ENCODE measurements around the gene ZYG11A. TPM values are rescaled to one million over a fixed set of nuclear protein-coding genes. Genes with fewer than 3 reads are reported as not detected.
A peak's percentile ranks its signal among the peaks of the same experiment; 100 is the strongest.

ZYG11A gene
- total and polyA plus RNA-seq, 2 experiments from 2014 or later = 0.04 TPM; not detected in 1

DNA sequence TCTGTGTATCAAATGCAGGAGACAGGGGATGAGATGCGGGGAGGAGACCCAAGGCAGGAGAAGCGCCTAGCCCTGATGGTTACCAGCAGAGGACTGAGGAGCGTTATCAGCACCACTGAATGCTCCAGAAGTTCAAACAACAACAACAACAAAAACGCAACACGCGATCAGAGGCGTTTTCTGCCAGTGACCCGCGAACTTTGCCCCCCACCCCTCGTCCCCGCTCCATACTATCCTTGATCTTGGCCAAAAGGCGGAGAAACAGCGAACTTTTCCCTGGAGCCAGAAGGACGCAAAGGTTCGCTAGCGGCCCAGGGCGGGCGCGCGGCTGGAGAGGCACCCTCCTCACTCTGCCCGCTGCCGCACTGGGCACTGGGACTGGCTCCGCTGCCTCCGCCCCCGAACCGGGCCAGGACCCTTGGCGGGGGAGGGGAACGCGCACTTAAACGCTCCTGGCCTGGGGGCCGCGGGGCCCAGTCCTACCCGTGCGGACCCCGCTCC, 78.3 kb downstream of the ZYG11A start:
- H3K9me3 ChIP-seq (ENCODE audit: low read depth) = no peaks in the 10 kb centered on the region
- H4K20me1 ChIP-seq (ENCODE audit: insufficient read depth) = no peaks in the 10 kb centered on the region
- no peaks in the 10 kb centered on the region for H3K9me2 ChIP-seq (ENCODE audit: insufficient read depth)
- H2AFZ ChIP-seq = peak overlapping the region; percentile 94
- no peaks in the 10 kb centered on the region for H3K79me2 ChIP-seq (ENCODE audit: insufficient read depth)
- TF ChIP-seq EZH2phosphoT487 (IDR thresholded peaks at IDR 0.05; ENCODE audit: insufficient read depth, low read depth) (no peak), EZH2 (IDR thresholded peaks at IDR 0.05; ENCODE audit: insufficient read depth, poor library complexity, severe bottlenecking) (no peak)
- peaks cover 10% of the 10 kb centered on the region; the same call in 1 of the 2 replicates for H3F3A ChIP-seq (ENCODE audit: insufficient read depth)
- in situ Hi-C loops (cut with MboI) = no loop called here
- H3K9ac ChIP-seq = peak overlapping the region; percentile 79
- DNase-seq = peak; percentile 60
- no peaks in the 10 kb centered on the region for H3K36me3 ChIP-seq (ENCODE audit: low read depth)
- peak overlapping the region; percentile 74 for H3K4me2 ChIP-seq (ENCODE audit: unreplicated experiment)
- WGBS, 2 experiments (ENCODE audit: low coverage in 1 of 2, low lambda C conversion rate in 2 of 2, missing lambda C conversion rate in 2 of 2) = 18 to 25% methylated on average over 21 to 26 of the region's 35 CpGs
- no peak overlapping the region for H3K27ac ChIP-seq
- H3K27me3 ChIP-seq (replicated peaks; ENCODE audit: insufficient read depth) = no peaks in the 10 kb centered on the region
- H3K4me1 ChIP-seq (ENCODE audit: insufficient read depth) = no peaks in the 10 kb centered on the region
- H3K4me3 ChIP-seq = peak overlapping the region; percentile 80

DNA sequence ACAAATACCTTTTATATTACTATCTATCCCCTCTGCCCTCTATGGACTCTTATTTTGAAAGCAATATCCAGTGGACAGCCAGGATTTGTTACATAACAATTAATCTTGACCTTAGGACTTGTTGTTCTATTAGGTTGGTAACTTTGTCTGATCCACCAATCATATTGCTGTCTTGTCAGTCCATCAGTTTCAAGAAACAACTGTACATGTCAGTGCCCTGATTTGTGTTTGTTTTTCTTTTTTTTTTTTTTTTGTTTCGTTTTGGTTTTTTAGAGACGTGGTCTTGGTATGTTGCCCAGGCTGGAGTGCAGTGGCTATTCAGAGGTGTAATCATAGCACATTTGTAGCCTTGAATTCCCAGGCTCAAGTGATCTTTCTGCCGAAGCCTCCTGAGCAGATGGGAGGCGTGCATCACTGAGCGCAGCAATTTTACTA, 83.0 kb downstream of the ZYG11A start:
- Histone ChIP-seq H3K79me2 (ENCODE audit: insufficient read depth) (peaks cover 30% of the 10 kb centered on the region), H3K4me1 (ENCODE audit: insufficient read depth) (no peaks in the 10 kb centered on the region), H3K4me3 (no peak overlapping the region), H3K27me3 (replicated peaks; ENCODE audit: insufficient read depth) (no peaks in the 10 kb centered on the region), H3K27ac (no peak overlapping the region), H3F3A (ENCODE audit: insufficient read depth) (no peaks in the 10 kb centered on the region), H4K20me1 (ENCODE audit: insufficient read depth) (no peaks in the 10 kb centered on the region), H3K9me3 (ENCODE audit: low read depth) (no peaks in the 10 kb centered on the region), H3K9ac (no peak overlapping the region), H2AFZ (no peak overlapping the region), H3K36me3 (ENCODE audit: low read depth) (no peaks in the 10 kb centered on the region), H3K4me2 (ENCODE audit: unreplicated experiment) (no peak overlapping the region), H3K9me2 (ENCODE audit: insufficient read depth) (no peaks in the 10 kb centered on the region)
- no peak for DNase-seq
- in situ Hi-C loops (cut with MboI) = no loop called here
- TF ChIP-seq EZH2phosphoT487 (IDR thresholded peaks at IDR 0.05; ENCODE audit: insufficient read depth, low read depth) (no peak), EZH2 (IDR thresholded peaks at IDR 0.05; ENCODE audit: insufficient read depth, poor library complexity, severe bottlenecking) (no peak)
- WGBS, 2 experiments (ENCODE audit: low coverage in 1 of 2, low lambda C conversion rate in 2 of 2, missing lambda C conversion rate in 2 of 2) = 61 to 65% methylated on average over 5 of the region's 5 CpGs

DNA sequence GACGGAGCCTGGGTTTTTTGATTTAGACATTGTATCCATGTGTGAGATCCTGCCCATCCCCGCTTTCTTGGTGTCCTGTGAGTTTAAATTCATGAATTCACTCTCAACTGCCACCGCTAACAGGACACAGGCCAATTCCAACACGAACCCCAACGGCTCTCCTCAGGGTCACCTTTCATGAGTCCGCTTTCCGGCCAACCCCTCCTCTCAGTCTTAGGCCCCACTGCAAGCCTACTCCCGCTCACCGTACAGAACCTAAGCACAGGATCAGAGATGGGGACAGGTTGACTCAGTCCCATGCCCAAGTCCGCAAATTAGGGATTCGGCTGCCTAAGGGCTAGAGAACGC, 84.3 kb downstream of the ZYG11A start:
- Histone ChIP-seq H3K9me3 (ENCODE audit: low read depth) (no peaks in the 10 kb centered on the region), H3K9me2 (ENCODE audit: insufficient read depth) (no peaks in the 10 kb centered on the region), H3K4me3 (peak overlapping the region; percentile 85), H3K9ac (peak overlapping the region; percentile 88), H3K4me1 (ENCODE audit: insufficient read depth) (no peaks in the 10 kb centered on the region), H2AFZ (peak overlapping the region; percentile 98), H3F3A (ENCODE audit: insufficient read depth) (no peaks in the 10 kb centered on the region), H3K36me3 (ENCODE audit: low read depth) (no peaks in the 10 kb centered on the region), H3K27ac (no peak overlapping the region), H3K27me3 (replicated peaks; ENCODE audit: insufficient read depth) (no peaks in the 10 kb centered on the region), H3K79me2 (ENCODE audit: insufficient read depth) (peaks cover 37% of the 10 kb centered on the region), H3K4me2 (ENCODE audit: unreplicated experiment) (peak overlapping the region; percentile 94), H4K20me1 (ENCODE audit: insufficient read depth) (no peaks in the 10 kb centered on the region)
- 20 to 27% methylated on average over 9 to 12 of the region's 12 CpGs for WGBS, 2 experiments (ENCODE audit: low coverage in 1 of 2, low lambda C conversion rate in 2 of 2, missing lambda C conversion rate in 2 of 2)
- in situ Hi-C loops (cut with MboI) = no loop called here
- DNase-seq = no peak
- no peak for TF ChIP-seq EZH2phosphoT487 (IDR thresholded peaks at IDR 0.05; ENCODE audit: insufficient read depth, low read depth)
- TF ChIP-seq EZH2 (IDR thresholded peaks at IDR 0.05; ENCODE audit: insufficient read depth, poor library complexity, severe bottlenecking) = no peak

DNA sequence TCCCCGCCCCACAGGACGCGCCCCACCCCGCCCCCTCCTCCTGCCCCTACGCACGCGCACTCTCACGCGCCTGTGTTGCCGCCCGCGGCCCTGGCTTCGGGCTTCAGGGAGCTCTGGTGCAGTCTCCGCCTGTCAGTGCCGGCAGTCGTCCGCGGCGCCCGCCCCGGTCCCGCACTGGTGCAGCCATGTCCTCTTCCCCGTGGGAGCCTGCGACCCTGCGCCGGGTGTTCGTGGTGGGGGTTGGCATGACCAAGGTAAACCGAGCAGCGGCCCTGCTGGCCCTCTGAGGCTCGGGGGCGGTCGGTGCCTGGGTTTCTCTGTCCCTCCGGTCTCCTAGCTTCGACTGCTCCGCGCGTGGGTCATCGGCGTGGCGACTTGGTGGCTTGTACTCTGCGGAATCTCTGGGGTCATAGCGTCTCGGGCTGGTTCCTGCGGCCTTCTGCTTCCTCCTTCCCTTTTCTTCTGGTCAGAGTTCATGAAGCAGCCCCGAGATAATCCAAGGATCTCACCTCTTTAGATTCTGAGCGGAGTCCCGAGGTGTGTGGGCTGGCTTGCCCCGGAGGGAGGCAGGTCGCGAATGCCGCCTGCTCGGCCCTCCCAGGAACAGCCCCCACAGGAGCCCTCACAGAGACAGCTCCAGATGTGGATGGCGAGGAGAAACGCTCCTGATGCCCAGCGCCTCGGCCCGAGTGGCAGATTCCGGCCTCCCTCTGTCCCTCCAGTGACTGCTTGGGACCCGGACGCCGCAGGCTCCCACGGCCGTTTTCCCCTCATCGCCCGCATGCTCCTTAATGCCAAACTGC, 84.9 kb downstream of the ZYG11A start, which contains the start of gene SCP2:
TSS of gene SCP2 (plus strand) at position 65 of the 803 bp plus-strand sequence. CDS start at position 186, 121 bp downstream.
- Histone ChIP-seq H3F3A (ENCODE audit: insufficient read depth) (no peaks in the 10 kb centered on the region), H3K4me3 (peak within 1 kb of the TSS; percentile 85), H3K4me2 (ENCODE audit: unreplicated experiment) (peak within 1 kb of the TSS; percentile 94), H4K20me1 (ENCODE audit: insufficient read depth) (no peaks in the 10 kb centered on the region), H3K9me2 (ENCODE audit: insufficient read depth) (no peaks in the 10 kb centered on the region), H3K9me3 (ENCODE audit: low read depth) (no peaks in the 10 kb centered on the region), H3K9ac (peak within 1 kb of the TSS; percentile 88), H3K36me3 (ENCODE audit: low read depth) (no peaks in the 10 kb centered on the region), H3K4me1 (ENCODE audit: insufficient read depth) (no peaks in the 10 kb centered on the region), H3K27me3 (replicated peaks; ENCODE audit: insufficient read depth) (no peaks in the 10 kb centered on the region), H3K79me2 (ENCODE audit: insufficient read depth) (peaks cover 37% of the 10 kb centered on the region), H3K27ac (peak within 1 kb of the TSS; percentile 45), H2AFZ (peak within 1 kb of the TSS; percentile 98)
- WGBS, 2 experiments (ENCODE audit: low coverage in 1 of 2, low lambda C conversion rate in 2 of 2, missing lambda C conversion rate in 2 of 2) = 1 to 2% methylated on average over 53 to 64 of the region's 65 CpGs
- DNase-seq = peak; percentile 89
- in situ Hi-C loops (cut with MboI) = no loop called here
- no peak for TF ChIP-seq EZH2 (IDR thresholded peaks at IDR 0.05; ENCODE audit: insufficient read depth, poor library complexity, severe bottlenecking)
- no peak for TF ChIP-seq EZH2phosphoT487 (IDR thresholded peaks at IDR 0.05; ENCODE audit: insufficient read depth, low read depth)

All from GM23248 (cell line).